ENCODE results near the gene CSMD2. TPM values are rescaled to one million over a fixed set of nuclear protein-coding genes. Genes with fewer than 3 reads are reported as not detected.

The CSMD2 gene
- total RNA-seq, 4 donors from 2014 or later, result 0.09 to 0.20 TPM; not detected in 2

DNA sequence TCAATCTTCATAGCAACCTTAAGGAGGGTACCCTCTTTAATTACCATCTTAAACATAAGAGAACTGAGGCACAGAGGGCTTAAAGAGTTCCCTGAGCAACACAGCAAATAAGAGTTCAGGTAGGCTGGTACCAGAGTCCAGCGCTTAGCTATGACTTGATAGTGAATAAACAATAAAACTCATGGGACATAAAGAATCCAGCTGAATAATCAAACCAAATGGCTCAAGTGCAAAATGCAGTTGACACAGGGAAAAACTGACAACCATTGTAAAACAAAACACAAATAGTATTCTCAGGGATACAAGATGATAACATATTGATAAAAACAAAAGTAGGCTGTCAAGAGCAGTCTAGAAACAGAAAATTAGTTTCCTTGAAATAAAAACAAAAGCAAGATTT is 478.0 kb downstream of the CSMD2 start:
- ATAC-seq (no peak), DNase-seq (no peak)
- in situ Hi-C loops (cut with MboI; ENCODE audit: low sequenced_read_pairs in 4 of 4), result no loop called here
- Histone ChIP-seq H3K4me3 (no peak overlapping the region), H3K36me3 (no peaks in the 10 kb centered on the region), H3K27ac (no peak overlapping the region), H3K27me3 (peaks cover 0 to 3% (median 0%) of the 10 kb centered on the region in 3 donors), H3K4me1 (no peaks in the 10 kb centered on the region), H3K9me3 (no peaks in the 10 kb centered on the region)
- no peak for TF ChIP-seq POLR2A (IDR thresholded peaks at IDR 0.05)
- TF ChIP-seq, protein P1, sequence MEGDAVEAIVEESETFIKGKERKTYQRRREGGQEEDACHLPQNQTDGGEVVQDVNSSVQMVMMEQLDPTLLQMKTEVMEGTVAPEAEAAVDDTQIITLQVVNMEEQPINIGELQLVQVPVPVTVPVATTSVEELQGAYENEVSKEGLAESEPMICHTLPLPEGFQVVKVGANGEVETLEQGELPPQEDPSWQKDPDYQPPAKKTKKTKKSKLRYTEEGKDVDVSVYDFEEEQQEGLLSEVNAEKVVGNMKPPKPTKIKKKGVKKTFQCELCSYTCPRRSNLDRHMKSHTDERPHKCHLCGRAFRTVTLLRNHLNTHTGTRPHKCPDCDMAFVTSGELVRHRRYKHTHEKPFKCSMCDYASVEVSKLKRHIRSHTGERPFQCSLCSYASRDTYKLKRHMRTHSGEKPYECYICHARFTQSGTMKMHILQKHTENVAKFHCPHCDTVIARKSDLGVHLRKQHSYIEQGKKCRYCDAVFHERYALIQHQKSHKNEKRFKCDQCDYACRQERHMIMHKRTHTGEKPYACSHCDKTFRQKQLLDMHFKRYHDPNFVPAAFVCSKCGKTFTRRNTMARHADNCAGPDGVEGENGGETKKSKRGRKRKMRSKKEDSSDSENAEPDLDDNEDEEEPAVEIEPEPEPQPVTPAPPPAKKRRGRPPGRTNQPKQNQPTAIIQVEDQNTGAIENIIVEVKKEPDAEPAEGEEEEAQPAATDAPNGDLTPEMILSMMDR (IDR thresholded peaks at IDR 0.05 in 4 of 5, conservative IDR thresholded peaks at IDR 0.05 in 1 of 5), result no peak
- intact Hi-C loops (cut with DNase I; ENCODE audit: low total_unique reads), result no loop called here

- Histone ChIP-seq H3K27ac (no peak overlapping the region), H3K9me3 (no peaks in the 10 kb centered on the region), H3K27me3 (peaks cover 0 to 3% (median 0%) of the 10 kb centered on the region in 3 donors), H3K4me3 (no peak overlapping the region), H3K4me1 (no peaks in the 10 kb centered on the region), H3K36me3 (no peaks in the 10 kb centered on the region)
- no peak for DNase-seq
- intact Hi-C loops (cut with DNase I; ENCODE audit: low total_unique reads), result no loop called here
- in situ Hi-C loops (cut with MboI; ENCODE audit: low sequenced_read_pairs in 4 of 4), result no loop called here
- no peak for ATAC-seq
- TF ChIP-seq, protein P1 (IDR thresholded peaks at IDR 0.05 in 4 of 5, conservative IDR thresholded peaks at IDR 0.05 in 1 of 5), result no peak
- TF ChIP-seq POLR2A (IDR thresholded peaks at IDR 0.05), result no peak
These were observed 478.5 kb downstream of the CSMD2 start for GRCh38 chr1:33686551-33686950.

DNA sequence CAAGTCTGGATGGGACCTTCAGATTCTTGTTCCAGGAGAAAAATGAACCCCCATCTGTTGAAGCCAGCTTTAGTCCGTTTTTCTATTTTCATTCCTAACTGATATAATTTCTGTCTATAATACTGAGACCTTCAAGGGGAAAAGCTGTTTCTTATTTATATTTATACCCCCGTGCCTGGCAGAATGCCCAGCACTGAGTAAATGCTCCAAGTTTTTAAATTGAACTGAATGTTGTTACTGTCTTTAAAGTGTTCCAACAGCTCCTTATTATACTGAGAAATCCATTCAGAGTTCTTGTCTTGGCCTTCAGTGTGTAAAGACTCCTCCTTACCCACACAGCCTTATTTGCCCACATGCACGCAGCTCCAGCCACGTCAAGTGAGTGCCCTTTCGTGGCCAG is 479.8 kb downstream of the CSMD2 start:
- no peaks in the 10 kb centered on the region for H3K4me1 ChIP-seq
- in situ Hi-C loops (cut with MboI; ENCODE audit: low sequenced_read_pairs in 4 of 4), result no loop called here
- intact Hi-C loops (cut with DNase I; ENCODE audit: low total_unique reads), result no loop called here
- H3K36me3 ChIP-seq, result no peaks in the 10 kb centered on the region
- H3K27me3 ChIP-seq, result peaks cover 0 to 3% (median 0%) of the 10 kb centered on the region in 3 donors
- H3K4me3 ChIP-seq, result no peak overlapping the region
- no peak overlapping the region for H3K27ac ChIP-seq
- no peak for DNase-seq
- H3K9me3 ChIP-seq, result no peaks in the 10 kb centered on the region
- ATAC-seq, result no peak
- TF ChIP-seq, protein P1 (IDR thresholded peaks at IDR 0.05 in 4 of 5, conservative IDR thresholded peaks at IDR 0.05 in 1 of 5), result no peak
- no peak for TF ChIP-seq POLR2A (IDR thresholded peaks at IDR 0.05)

DNA sequence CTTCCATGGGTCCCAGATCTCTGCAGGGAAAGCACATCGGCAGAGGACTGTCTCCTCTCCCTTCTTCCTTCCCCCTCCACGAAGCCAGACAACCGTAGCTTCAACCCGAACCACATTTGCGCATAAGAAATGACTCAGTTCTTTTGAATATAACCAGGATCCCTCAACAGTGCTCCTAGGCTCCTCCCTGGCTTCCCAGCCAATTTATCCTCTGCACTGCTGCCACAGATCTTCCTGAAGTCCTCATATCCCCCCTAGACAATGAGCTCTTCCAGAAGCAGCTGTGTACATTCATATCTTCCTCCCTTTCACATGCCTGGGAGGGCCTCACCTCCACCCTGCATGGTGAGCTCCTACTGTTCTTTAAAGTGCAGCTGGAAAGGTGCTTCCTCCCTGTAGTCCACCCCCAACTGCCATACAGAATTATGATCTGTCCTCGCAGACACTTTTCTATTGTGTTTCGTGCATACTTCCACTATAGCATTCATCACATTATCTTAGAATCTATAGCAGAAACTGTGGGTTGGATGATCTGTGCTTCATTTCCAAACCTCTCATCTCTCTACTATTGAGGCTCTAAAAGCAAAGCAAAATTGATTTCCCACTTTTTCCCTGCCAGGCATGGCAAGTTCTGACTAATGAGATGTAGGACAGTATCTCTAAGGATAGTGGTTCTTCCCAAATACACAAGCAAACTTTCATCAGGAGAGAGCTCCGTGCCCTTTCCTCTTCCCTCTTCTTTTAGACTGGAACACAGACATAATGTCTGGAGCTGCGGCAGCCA is 480.4 kb downstream of the CSMD2 start:
- no peak for ATAC-seq
- in situ Hi-C loops (cut with MboI; ENCODE audit: low sequenced_read_pairs in 4 of 4) (no loop called here), intact Hi-C loops (cut with DNase I; ENCODE audit: low total_unique reads) (no loop called here)

More for the DNA sequence above, 480.4 kb downstream of the CSMD2 start:
- DNase-seq, result no peak
- Histone ChIP-seq H3K27me3 (peaks cover 0 to 3% (median 0%) of the 10 kb centered on the region in 3 donors), H3K4me3 (no peak overlapping the region), H3K4me1 (no peaks in the 10 kb centered on the region), H3K36me3 (no peaks in the 10 kb centered on the region), H3K9me3 (no peaks in the 10 kb centered on the region), H3K27ac (no peak overlapping the region)
- TF ChIP-seq, protein P1 (IDR thresholded peaks at IDR 0.05 in 4 of 5, conservative IDR thresholded peaks at IDR 0.05 in 1 of 5), result no peak
- TF ChIP-seq POLR2A (IDR thresholded peaks at IDR 0.05), result no peak

Data from gastrocnemius medialis (tissue), 4 donors.